HG02943 (cell line): ENCODE results near the gene STAT6.

Experiments
- ATAC-seq: cut with Tn5 transposase; IDR thresholded peaks from one replicate; pipeline ENCODE4 v1.9.1; 2021; ENCODE audit warnings: mild to moderate bottlenecking, low read depth, moderate library complexity; ENCODE audit not compliant: unreplicated experiment

Gene STAT6

DNA sequence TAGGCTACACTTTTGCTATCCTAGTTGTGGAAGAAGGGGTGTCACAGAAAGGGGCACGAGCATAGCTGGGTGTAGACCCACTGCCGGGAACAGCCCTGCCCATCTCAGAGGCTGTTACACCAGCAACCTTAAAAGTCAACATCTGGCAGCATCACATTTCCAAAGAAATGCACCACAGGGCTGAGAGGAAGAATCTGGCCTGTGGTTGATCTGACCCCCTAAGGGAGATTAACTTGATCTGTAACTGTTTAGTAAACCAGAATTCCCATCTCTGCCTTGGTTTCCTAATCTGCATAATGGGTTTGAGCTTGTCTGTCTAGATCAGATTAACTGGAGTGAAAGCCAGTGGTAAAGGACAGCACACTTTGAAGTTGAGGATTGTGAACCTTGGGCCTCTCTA is 34.9 kb upstream of the STAT6 start:
- ATAC-seq = no peak

DNA sequence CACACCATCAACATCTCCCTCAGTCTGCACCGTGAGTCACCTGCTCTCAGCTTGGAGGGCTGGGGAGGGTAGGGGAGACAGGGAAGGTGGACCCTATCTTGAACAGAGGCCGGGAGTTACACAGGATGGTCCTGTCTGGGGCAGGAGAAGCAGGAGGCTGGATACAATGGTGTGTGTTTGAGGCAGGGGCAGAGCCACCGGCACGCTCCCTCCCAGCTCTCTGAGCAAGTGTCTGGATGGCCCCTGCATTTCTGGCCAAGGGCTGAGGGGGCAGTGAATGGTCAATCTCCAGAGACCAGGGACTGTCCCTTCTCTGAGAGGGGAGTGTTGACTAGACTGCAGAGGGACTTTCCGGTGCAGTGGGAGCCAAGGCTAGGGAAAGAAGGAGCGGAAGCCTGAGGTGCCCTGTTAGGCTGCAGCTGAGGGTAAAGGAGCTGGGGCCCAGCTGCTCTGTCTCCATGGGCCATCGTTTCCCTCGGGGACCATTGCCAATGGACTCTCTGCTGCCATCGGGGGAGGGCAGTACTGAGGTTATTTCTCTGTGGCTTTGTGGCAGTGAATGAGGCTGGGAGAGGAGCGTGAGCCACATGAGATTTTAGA is 34.4 kb upstream of the STAT6 start:
- ATAC-seq = no peak

DNA sequence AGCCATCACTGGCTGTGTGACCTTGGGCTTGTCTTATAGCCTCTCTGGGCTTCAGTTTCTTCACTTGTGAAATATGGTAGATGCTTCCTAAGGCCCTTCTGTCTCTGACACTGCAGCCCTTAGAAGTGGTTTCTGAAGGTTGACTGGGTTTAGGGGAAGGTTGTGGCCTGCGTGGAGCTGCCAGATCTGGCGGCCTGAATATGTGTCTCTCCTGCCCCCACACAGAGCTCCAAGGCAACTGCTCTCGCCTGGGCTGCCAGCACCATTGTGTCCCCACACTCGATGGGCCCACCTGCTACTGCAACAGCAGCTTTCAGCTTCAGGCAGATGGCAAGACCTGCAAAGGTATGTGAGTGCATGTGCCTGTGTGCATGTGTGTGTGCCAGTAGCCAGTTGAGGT is 32.3 kb upstream of the STAT6 start:
- ATAC-seq = no peak

DNA sequence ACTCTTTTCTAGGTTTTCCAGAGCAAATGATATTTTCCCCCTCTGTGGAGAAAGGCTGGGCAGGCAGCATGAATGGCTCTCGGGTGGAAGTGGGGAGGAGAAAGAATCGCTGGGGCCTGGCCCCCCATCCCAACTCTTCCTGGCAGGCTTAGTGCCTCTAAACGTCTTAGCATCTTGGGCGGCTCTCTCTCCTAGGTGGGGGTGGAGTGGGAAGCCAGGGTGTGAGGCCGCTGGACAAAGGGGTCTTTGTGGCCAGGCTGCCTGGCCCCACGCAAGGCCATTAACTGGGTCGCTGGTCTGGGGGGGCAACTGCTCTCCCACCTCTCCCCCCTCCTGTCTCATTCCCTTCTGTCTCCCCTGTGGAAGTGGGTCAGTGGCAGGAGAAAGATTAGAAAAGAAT is 31.6 kb upstream of the STAT6 start:
- ATAC-seq = no peak

DNA sequence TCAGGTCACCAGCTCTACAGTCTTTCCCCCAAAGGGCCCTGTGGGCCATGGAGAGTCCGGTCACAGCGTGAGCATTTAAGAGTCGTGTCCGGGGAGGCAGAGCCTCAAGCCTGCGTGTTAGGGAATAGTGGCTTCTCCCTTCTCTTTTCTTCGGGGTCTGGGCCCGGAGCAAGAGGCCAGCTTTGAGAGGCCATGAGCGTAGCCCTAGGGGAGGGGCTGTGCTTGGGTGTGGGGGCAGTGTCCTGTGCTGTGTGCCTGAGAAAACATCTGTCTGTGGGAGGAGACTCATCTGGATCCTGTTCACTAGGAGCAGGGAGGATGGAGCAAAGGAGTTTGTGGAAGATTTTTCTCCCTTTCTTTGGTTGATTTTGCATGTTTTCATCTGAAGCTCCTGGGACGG is 31.0 kb upstream of the STAT6 start:
- ATAC-seq = no peak

DNA sequence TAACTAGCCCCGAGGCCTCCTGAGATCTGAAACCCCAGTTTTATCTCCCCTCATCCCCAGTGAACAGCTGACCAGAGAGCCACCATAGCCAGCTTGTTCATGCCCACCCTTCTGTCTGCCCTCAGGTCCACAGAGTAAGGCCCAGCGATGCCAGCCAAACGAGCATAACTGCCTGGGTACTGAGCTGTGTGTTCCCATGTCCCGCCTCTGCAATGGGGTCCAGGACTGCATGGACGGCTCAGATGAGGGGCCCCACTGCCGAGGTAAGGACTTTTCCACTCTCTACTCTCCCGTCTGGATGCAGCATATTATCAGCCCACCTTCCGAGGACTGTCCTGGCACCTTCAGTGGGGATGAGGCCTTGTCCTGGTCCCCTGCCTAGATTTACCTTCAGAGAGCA is 30.1 kb upstream of the STAT6 start:
- ATAC-seq = no peak

DNA sequence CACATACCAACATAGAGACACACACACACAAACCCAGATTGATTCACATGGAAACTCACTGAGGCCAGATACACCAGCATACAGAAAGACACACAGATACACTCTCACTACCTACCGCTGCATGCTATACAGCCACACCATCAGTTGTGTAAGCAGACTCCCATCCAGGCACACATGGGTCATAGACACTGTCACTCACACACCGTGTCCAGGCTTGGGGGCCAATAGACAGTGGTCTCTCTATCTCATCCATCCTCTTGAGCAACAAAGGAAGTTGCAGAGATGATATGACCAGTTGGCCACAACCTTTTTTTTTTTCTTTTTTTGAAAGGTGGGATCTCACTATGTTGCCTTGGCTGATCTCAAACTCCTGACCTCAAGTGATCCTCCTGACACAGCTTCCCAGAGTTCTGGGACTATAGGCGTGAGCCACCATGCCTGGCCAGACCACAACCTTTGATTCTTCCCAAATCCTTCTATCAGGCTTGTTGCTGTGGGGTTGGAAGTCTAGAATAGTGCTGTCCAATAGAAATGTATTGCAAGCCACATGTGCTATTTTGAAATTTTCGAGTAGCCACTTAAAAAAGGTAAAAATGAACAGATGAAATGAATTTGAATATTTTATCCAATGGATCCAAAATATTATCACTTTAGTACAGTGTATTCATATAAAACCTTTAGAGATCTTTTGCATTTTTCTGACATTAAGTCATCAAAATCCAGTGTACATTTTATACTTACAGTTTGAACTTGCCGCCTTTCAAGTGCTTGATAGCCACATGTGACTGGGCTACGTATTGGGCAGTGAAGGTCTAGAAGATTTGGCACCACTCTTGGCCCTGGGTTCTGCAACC is 28.9 kb upstream of the STAT6 start:
- no peak for ATAC-seq

DNA sequence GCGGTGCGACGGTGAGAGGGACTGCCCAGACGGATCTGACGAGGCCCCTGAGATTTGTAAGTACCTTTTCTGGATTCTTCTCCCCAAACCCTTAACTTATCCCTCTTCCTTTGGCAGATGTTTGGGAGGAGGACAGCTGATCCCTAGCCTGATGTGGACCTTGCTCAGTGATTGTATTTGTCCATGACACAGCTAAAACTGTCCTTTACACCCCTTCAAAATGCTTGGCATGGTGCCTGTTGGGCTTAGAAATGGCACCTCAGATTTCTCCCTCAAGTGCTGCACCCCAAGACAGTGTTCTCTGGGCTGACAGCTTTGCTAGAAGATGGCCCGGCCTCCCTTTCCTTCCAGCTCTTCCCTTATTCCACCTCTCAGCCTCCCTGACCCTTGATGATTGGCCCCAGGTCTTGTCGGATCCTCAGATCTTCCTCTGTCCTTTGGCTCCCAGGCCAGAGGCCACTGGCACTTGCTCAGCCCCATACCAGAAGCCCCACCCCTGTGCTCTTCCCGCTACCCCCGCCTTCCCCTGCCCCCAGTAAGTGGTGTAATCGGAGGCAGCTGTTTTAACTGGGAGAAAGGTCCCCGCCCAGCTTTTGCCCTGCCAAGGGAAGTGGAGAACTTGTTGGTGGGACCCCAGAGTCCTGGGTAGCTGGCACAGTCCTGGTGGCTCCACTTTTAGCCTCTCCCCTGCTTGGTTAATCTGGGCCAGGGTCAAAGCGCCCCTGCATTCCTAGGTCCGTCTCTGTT is 27.5 kb upstream of the STAT6 start:
- ATAC-seq = no peak

DNA sequence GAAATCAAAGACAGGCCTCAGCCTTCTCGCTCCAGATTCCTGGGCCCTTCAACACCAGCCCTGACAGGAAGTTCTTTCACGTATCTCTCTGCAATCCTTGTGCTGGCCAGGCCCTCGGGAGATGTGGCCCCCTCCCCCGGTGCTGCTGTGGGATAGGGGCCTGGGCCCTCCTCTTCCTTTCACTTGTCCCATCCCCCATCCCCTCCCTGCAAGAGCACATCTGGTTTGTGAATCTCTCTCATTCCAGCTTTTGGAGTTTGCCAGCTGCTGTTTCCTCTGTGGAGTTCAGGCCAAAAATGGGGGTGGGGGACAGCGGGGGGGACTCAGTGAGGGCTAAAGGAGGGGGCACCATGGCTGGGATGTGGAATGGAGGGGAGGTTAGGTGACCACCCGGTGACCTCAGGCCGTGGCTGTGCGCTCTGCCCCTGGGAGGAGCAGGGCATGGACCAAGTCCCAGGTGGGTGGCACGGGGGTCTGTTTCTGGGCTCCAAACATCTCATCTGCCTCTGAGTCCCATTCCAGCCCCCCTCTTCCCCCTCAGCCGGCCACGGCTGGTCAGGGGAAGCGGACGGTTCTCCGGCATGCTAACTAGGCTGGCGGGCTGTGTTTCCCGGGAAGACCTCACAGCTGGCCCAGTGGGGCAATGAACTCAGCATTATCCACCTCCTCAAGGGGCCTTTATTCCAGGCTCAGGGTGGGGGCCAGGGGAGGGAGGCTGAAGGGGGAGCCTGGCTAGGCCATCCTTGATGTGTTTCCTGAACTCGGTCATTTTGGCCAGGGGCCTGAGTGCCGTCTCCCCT is 24.6 kb upstream of the STAT6 start:
- no peak for ATAC-seq

DNA sequence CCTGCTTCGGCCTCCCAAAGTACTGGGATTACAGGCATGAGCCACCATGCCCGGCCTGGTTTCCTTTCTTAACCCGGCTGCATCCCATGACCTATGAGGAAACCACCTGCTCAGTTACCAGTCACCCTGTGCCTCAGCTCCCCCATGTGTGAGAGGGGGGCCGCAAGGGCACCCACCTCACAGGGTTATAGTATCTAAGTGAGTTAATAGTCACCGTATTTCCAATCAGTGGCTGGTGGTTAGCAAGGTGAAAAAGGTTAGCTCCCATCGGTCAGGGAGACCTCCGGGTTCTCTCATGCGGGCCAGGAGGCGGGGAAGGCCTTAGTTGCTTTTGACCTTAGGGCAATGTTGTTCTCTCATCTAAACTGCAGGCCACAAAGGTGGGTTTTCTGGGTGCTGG is 23.8 kb upstream of the STAT6 start:
- no peak for ATAC-seq

DNA sequence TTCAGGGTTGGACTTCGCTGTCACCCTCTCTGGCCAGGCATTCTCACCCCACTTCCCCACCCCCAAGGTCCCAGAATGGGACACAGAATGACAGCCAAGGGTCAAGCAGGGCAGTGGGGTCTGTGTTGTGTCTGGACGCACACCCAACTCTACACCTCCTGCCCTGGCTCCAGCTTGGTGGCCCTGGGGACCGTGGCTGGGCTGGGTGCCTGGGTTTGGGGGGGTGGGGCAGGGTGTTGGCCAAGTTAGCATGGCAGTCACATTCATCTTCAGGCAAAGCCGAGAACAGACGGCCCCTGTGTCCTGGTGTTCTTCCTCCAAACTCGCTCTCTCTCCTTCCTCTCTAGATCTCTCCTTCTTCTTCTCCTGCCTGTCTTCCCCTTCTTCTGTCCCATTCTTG is 22.8 kb upstream of the STAT6 start:
- ATAC-seq = no peak

DNA sequence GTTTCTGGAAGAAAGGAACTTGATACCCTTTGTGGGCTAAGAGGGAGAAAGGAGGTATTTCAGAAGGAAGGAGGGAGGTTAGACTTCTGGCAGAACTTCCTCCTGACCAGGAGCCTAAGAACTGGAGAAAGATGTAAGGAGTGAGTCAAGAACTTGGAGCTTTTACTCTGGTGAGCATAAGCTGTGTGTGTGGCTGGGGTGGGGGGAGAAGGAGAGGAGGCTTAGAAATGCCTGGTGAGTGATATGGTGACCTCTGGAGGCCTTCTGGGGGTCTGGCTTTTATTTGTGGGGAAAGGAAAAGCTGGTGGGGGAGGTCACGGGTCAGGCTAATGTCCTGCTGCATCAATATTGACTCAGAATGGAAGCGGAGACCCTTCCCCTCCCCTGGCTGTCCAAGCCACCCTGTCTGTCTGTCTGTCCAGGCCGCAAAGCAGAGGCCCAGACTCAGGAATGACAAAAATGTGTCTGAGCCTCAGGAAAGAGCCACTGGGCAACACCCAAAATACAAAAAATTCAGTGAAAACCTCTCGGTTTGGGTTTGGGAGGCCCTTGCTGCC is 21.9 kb upstream of the STAT6 start:
- no peak for ATAC-seq

DNA sequence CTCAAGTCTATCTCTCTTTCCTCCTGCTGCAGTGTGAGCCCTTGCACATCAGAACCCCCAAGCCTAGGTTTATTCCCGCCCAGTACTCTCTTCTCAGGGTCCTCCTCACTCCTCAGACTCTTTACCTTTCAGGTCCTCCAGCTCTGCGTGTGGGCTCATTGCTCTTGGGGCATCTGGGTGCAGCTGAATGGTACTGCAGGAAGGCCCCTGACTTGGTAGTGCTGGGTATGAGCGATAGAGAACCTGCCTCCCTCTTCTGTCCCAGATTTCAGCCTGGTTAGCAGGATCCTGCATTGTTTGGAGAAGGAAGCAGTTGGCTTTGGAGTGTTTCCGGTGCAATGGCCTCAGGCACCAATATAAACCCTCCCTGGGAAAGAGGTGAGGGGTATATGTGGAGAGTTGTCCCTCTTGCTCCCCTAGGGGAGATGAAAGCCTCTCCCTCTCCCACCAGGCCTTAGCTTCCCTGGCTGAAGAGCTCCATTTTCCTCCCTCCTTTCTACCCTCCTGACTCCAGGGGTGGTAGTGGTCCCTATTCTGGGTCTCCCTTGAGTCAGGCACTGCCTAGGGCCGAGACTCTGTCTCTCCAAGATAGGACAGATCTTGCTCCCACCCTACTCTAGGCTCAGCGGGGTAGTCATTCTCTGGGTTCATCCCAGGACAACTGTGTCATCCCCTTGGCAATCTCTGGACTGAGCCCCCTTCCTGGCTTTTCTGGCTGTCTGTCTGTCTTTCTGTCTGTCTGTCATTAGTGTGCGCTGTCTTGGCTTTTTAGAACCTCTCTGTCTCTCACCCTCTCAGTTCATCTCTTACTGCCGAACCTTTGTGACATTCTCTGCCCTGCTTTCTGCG is 21.0 kb upstream of the STAT6 start:
- no peak for ATAC-seq

DNA sequence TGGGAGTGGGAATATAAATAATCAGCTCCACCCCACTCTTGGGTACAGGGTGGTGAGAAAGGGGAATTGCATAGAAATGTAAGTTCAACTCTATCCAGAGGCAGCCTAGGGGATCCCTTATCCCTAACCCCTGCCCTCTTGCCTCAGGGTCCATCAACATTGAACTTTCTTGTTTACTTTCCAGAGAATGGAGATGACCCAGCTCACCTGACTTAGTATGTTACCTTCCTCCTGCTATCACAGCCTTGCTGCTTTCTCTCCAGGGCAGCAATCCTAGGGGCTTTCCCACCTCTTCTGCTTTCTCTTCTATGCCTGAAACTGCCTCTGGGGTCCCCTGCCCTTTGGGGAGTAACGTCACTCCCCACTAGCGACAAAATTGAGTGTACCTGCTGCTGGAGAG is 19.8 kb upstream of the STAT6 start:
- no peak for ATAC-seq

DNA sequence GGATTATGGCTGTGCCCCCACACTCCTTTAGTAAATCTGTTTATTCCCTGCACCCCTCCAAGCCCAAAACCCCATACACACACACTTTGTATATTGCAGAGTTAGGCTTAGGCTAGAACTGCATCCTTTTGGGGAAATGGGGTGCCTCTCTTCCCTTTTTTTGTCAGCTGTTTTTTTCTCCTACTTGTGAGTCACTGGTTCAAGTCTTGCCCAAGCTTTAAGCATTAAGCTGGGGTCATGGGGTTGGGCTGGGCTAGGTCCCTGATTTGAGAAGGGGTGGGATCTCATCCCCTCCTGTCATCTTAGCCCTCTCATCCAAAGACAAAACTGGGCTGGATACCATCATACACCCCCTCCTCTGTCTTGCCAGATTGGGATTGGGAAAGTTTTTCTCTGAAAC is 18.7 kb upstream of the STAT6 start:
- ATAC-seq = no peak

DNA sequence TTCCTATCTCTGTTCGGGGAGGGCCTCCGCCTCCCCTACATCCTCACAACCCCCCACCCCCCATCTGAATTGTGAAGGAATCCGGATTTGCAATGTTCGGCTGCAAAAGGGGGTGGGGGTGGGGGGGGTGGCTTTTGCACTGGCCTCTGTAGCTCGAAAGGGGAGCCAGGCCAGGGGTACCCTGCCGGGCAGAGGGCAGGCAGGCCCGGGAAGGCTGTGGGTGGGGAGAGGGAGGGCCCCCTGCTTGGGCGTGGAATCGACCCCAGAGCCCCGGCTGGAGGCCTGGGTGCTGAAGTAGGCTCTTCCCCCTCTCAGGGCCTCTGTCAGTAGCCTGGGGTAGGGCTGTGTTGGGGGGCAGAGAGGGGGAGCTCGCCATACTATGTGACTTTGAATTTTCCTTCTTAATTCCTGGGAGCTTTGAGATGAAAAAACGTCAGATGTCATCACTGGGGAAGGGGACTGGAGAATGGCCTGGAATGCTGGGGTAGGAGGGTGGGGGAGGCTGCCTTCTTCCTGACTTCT is 18.2 kb upstream of the STAT6 start:
- no peak for ATAC-seq

DNA sequence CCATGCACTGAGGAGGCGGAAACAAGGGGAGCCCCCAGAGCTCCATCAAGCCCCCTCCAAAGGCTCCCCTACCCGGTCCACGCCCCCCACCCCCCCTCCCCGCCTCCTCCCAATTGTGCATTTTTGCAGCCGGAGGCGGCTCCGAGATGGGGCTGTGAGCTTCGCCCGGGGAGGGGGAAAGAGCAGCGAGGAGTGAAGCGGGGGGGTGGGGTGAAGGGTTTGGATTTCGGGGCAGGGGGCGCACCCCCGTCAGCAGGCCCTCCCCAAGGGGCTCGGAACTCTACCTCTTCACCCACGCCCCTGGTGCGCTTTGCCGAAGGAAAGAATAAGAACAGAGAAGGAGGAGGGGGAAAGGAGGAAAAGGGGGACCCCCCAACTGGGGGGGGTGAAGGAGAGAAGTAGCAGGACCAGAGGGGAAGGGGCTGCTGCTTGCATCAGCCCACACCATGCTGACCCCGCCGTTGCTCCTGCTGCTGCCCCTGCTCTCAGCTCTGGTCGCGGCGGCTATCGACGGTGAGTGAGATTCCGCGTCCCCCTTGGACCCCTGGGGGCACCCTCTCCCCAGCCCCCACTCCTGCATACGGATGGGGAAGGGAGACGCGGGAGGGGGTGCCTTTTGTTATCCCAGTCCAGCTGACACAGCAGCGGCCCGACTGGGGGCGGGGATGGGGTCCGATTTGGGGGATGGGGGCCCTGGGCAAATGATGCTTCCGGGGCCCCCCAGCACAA is 17.5 kb upstream of the STAT6 start:
- no peak for ATAC-seq

DNA sequence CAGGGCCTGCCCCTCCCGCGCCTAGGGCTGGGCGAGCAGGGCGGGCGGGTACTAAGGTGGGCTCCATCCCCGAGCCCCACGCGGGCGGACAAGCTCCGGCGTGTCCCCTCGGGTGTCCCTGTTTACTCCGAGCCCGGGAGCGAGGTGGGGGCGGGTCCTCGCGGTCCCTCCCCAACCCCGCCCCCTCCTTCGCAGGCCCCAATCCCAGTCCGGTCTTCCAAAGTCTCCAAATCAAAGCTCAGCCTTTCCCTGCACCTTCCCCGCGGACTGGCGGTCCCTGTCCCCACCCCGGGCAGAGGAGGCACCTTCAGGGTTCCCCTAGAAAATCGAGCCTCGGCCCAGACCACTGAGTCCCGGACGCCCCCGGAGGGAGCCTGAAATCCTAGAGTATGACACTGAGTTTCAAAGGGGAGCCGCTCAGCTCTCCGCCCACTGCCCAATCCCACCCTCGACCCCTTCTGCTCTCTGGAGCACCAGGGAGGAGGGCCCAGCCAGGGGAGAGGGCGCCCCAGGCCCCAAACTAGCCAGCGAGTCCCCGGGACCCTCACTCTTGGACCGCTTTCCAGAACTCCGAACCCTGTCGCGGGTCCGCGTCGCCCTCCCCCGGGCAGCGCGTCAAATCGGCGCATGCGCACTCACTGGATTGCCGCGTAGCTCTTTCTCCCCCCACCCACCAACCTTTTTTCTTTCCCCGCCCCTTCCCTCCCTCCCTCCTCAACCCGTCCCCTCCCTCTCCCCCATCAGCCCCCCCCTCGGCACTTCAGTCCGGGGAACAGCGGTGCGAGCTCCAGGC is 16.8 kb upstream of the STAT6 start, which contains the start of gene LRP1:
Gene LRP1, plus strand, starts transcription at position 758 of the 793 bp plus-strand sequence. CDS start 482 bp downstream, outside the sequence.
- no peak for ATAC-seq
